Fibroblast of lung (primary cell): ENCODE measurements around the gene RPS6KC1. TPM values are rescaled to one million over a fixed set of nuclear protein-coding genes. Genes with fewer than 3 reads are reported as not detected.
"Not testable (repeated sequence)": the region's sequence is repeated elsewhere in the genome, so short reads cannot be mapped to it uniquely, and the experiment has no call there.

ENCODE experiments used
- DNase-seq, 2 donors: peaks; one replicate each; pipeline versions ENCODE4 v3.0.0 to v3.0.0-alpha.2; 2010; ENCODE audit warnings: low read depth in 2 of 2
- H2AFZ ChIP-seq: 2 replicates; pipeline ENCODE4 v1.5.1; 2012; ENCODE audit warnings: low read length, control low read depth, inconsistent platforms
- H3K27ac ChIP-seq: 2 replicates; pipeline ENCODE4 v1.5.1; 2011; ENCODE audit warnings: low read length, control low read depth; ENCODE audit not compliant: insufficient read depth
- H3K27me3 ChIP-seq: 2 replicates; pipeline ENCODE4 v1.5.1; 2011; ENCODE audit warnings: mild to moderate bottlenecking, low read length; ENCODE audit not compliant: control insufficient read depth, insufficient read depth
- H3K36me3 ChIP-seq: 2 replicates; pipeline ENCODE4 v1.5.1; 2011; ENCODE audit warnings: low read length; ENCODE audit not compliant: control insufficient read depth, insufficient read depth
- H3K4me1 ChIP-seq: 2 replicates; pipeline ENCODE4 v1.5.1; 2011; ENCODE audit warnings: low read length; ENCODE audit not compliant: control insufficient read depth, insufficient read depth; ENCODE audit errors: extremely low read depth
- H3K4me2 ChIP-seq: 2 replicates; pipeline ENCODE4 v1.5.1; 2011; ENCODE audit warnings: low read length, control low read depth; ENCODE audit not compliant: insufficient read depth; ENCODE audit errors: extremely low read depth
- H3K4me3 ChIP-seq, 4 experiments: fragments of 200-600 bp in 1 of 4; sonication (generic) in 1 of 4; replicated peaks in 1 of 4; 2 replicates each; pipeline ENCODE4 v1.5.1; 2011 to 2016; ENCODE audit warnings: low read length in 4 of 4, low read depth in 3 of 4, mild to moderate bottlenecking in 3 of 4, control low read depth in 2 of 4, inconsistent platforms in 1 of 4, mixed read lengths in 1 of 4; ENCODE audit not compliant: insufficient read depth in 1 of 4; ENCODE audit errors: control extremely low read depth in 1 of 4
- H3K79me2 ChIP-seq: 2 replicates; pipeline ENCODE4 v1.5.1; 2012; ENCODE audit warnings: mild to moderate bottlenecking, low read length, inconsistent platforms; ENCODE audit not compliant: control insufficient read depth, insufficient read depth
- H3K9ac ChIP-seq: 2 replicates; pipeline ENCODE4 v1.5.1; 2011; ENCODE audit warnings: mild to moderate bottlenecking, low read length, control low read depth; ENCODE audit not compliant: insufficient read depth
- H3K9me3 ChIP-seq: 2 replicates; pipeline ENCODE4 v1.5.1; 2012; ENCODE audit warnings: low read depth, low read length; ENCODE audit not compliant: control insufficient read depth, insufficient read depth
- H4K20me1 ChIP-seq: 2 replicates; pipeline ENCODE4 v1.5.1; 2011; ENCODE audit warnings: low read length; ENCODE audit not compliant: control insufficient read depth, insufficient read depth; ENCODE audit errors: extremely low read depth
- EZH2 ChIP-seq: IDR thresholded peaks from 2 replicates; pipeline ENCODE4 v1.5.1; 2012; ENCODE audit warnings: low read length, control low read depth, mild to moderate bottlenecking; ENCODE audit errors: missing control alignments
- polyA plus RNA-seq, 2 donors: library from polyadenylated mRNA; depleted of rRNA in 1 of 2; stranded (reverse) in 1 of 2; unstranded in 1 of 2; fragments of >200 nt; gene quantifications; 2 replicates each; pipeline ENCODE4 v1.2.1, GENCODE V29; 2011 to 2012; ENCODE audit warnings: missing spikeins in 1 of 2
- total RNA-seq: library from RNA; depleted of rRNA; stranded (reverse); fragments of >200 nt; gene quantifications from 2 replicates; pipeline ENCODE4 v1.2.1, GENCODE V29; 2014
- TF ChIP-seq, protein P1 (sequence below), 2 donors: IDR thresholded peaks in 1 of 2; conservative IDR thresholded peaks in 1 of 2; 1 replicate in 1 of 2; 2 replicates in 1 of 2; pipeline ENCODE4 v1.5.1; 2011 to 2012; ENCODE audit warnings: low read length in 2 of 2, control low read depth in 1 of 2, inconsistent platforms in 1 of 2, low read depth in 1 of 2, mild to moderate bottlenecking in 1 of 2

Gene RPS6KC1
- total and polyA plus RNA-seq, 2 donors (not counting 1 experiment from before 2014, with no cell fraction given): 20.9 to 33.5 TPM

DNA sequence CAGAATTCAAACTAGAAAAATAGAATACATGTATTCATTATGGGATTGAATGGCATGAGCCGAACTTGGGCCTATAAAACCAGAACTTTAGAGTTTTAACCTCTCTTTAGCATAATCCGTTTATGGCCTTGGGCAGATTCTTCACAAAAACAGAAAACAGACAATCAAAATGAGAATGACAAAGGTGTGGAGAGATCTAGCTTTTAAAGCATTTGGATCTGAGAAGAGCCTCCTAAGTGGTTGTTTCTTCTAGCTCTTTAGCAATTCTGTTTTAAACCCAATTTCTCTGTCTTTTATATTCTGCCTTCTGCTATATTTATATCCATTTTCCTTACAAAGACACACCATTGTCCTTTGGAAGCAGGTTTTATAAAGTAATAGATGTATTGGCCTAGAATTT is 160.2 kb downstream of the RPS6KC1 start:
- no peaks in the 10 kb centered on the region for H3K79me2 ChIP-seq
- no peak for TF ChIP-seq EZH2
- TF ChIP-seq, protein P1, sequence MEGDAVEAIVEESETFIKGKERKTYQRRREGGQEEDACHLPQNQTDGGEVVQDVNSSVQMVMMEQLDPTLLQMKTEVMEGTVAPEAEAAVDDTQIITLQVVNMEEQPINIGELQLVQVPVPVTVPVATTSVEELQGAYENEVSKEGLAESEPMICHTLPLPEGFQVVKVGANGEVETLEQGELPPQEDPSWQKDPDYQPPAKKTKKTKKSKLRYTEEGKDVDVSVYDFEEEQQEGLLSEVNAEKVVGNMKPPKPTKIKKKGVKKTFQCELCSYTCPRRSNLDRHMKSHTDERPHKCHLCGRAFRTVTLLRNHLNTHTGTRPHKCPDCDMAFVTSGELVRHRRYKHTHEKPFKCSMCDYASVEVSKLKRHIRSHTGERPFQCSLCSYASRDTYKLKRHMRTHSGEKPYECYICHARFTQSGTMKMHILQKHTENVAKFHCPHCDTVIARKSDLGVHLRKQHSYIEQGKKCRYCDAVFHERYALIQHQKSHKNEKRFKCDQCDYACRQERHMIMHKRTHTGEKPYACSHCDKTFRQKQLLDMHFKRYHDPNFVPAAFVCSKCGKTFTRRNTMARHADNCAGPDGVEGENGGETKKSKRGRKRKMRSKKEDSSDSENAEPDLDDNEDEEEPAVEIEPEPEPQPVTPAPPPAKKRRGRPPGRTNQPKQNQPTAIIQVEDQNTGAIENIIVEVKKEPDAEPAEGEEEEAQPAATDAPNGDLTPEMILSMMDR (conservative IDR thresholded peaks at IDR 0.05 in 1 of 2, IDR thresholded peaks at IDR 0.05 in 1 of 2; ENCODE audit: low read depth in 1 of 2, low read length in 2 of 2): no peak

DNA sequence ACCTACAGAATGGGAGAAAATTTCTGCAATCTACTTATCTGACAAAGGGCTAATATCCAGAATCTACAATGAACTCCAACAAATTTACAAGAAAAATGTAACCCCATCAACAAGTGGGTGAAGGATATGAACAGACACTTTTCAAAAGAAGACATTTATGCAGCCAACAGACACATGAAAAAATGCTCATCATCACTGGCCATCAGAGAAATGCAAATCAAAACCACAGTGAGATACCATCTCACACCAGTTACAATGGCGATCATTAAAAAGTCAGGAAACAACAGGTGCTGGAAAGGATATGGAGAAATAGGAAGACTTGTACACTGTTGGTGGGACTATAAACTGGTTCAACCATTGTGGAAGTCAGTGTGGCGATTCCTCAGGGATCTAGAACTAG is 168.0 kb downstream of the RPS6KC1 start:
- not testable (repeated sequence) for H3K36me3 ChIP-seq, H3K27me3 ChIP-seq, H3K4me2 ChIP-seq, H4K20me1 ChIP-seq, H3K79me2 ChIP-seq, DNase-seq, H3K4me1 ChIP-seq, H3K27ac ChIP-seq, H3K4me3 ChIP-seq, H3K9ac ChIP-seq, H2AFZ ChIP-seq, H3K9me3 ChIP-seq

More for the DNA sequence above, 160.2 kb downstream of the RPS6KC1 start:
- Histone ChIP-seq H2AFZ (no peak overlapping the region), H3K4me1 (no peaks in the 10 kb centered on the region), H3K9me3 (no peaks in the 10 kb centered on the region), H4K20me1 (no peaks in the 10 kb centered on the region), H3K36me3 (no peaks in the 10 kb centered on the region), H3K27me3 (no peaks in the 10 kb centered on the region), H3K4me3 (no peak overlapping the region), H3K27ac (no peak overlapping the region), H3K4me2 (no peak overlapping the region), H3K9ac (no peak overlapping the region)
- no peak for DNase-seq

DNA sequence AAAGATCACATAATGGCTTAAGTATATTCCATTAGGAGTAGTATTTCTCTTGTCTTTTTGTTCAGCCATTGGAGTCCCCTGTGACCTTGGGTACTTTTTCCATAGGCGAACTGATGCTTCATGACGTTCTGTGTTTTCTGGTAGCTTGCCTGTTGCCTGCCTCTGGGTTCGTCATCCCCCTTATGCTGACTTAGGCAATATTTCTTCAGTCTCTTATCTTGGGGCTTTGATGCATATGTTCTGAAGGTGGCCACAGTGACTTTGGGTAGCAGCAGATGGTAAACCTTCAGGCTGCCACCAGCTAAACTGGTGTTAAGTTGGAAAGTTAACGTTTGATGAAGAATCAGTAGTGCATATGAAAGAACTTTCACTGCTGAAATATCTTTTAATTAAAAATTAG is 170.2 kb downstream of the RPS6KC1 start:
- Histone ChIP-seq H2AFZ (no peak overlapping the region), H3K36me3 (no peaks in the 10 kb centered on the region), H4K20me1 (no peaks in the 10 kb centered on the region), H3K79me2 (no peaks in the 10 kb centered on the region), H3K4me1 (no peaks in the 10 kb centered on the region), H3K4me2 (no peak overlapping the region), H3K9me3 (no peaks in the 10 kb centered on the region), H3K4me3 (no peak overlapping the region), H3K27ac (no peak overlapping the region), H3K9ac (no peak overlapping the region), H3K27me3 (no peaks in the 10 kb centered on the region)
- no peak for DNase-seq
- TF ChIP-seq EZH2: no peak
- TF ChIP-seq, protein P1 (conservative IDR thresholded peaks at IDR 0.05 in 1 of 2, IDR thresholded peaks at IDR 0.05 in 1 of 2; ENCODE audit: low read depth in 1 of 2, low read length in 2 of 2): no peak
